ENCODE data around the gene RBMS2. TPM values are rescaled to one million over a fixed set of nuclear protein-coding genes. Genes with fewer than 3 reads are reported as not detected.
"Not testable (repeated sequence)": the region's sequence is repeated elsewhere in the genome, so short reads cannot be mapped to it uniquely, and the experiment has no call there.

Gene RBMS2
- total and polyA plus RNA-seq, 4 experiments from 2014 or later, result 0.39 to 2.0 (median 1.5) TPM

- no peaks in the 10 kb centered on the region for H3K4me1 ChIP-seq (ENCODE audit: insufficient read depth, low read length)
- ChIA-PET POLR2A (ENCODE audit: partially characterized antibody) (no interaction called here), CTCF (ENCODE audit: partially characterized antibody) (no interaction called here)
- H3K27ac ChIP-seq (ENCODE audit: low read depth, low read length), result no peak overlapping the region
- DNase-seq, result no peak
- H3K27me3 ChIP-seq (ENCODE audit: insufficient read depth, low read length), result no peaks in the 10 kb centered on the region
- no peaks in the 10 kb centered on the region for H3K36me3 ChIP-seq (ENCODE audit: insufficient read depth, low read length)
- Mint-ChIP-seq H3K27ac (no peak overlapping the region), H3K4me3 (no peak overlapping the region), H3K36me3 (no peaks in the 10 kb centered on the region), H3K4me1 (no peaks in the 10 kb centered on the region), H3K9me3 (no peaks in the 10 kb centered on the region), H3K27me3 (peaks cover 0 to 1% of the 10 kb centered on the region in 2 donors)
- H3K9me3 ChIP-seq (ENCODE audit: control insufficient read depth in 1 of 2, low read length in 2 of 2), result no peaks in the 10 kb centered on the region
- intact Hi-C loops (cut with micrococcal nuclease), result no loop called here
- no peak overlapping the region for H3K4me3 ChIP-seq (ENCODE audit: low read length in 2 of 2)
These were observed 29.4 kb downstream of the RBMS2 start for GRCh38 chr12:56551070-56551469.

- intact Hi-C loops (cut with micrococcal nuclease), result no loop called here
- no peaks in the 10 kb centered on the region for H3K36me3 ChIP-seq (ENCODE audit: insufficient read depth, low read length)
- POLR2A ChIA-PET (ENCODE audit: partially characterized antibody), result no interaction called here
- CTCF ChIA-PET (ENCODE audit: partially characterized antibody), result interaction anchor here (1.0 kb wide), 1 partner anchor 28 kb away, joined by 3 read pairs; no protein-coding TSS in a partner anchor
- Mint-ChIP-seq H3K27ac (peak overlapping the region in 5 of 7 donors; percentile 33 to 84 (median 66)), H3K4me3 (peak overlapping the region in 7 of 8 donors; percentile 10 to 87 (median 59)), H3K36me3 (no peaks in the 10 kb centered on the region), H3K4me1 (peaks cover 17 to 21% (median 19%) of the 10 kb centered on the region in 4 donors), H3K27me3 (peaks cover 2 to 3% of the 10 kb centered on the region in 2 donors), H3K9me3 (no peaks in the 10 kb centered on the region)
- H3K4me3 ChIP-seq (ENCODE audit: low read length in 2 of 2), result no peak overlapping the region
- peaks cover 21% of the 10 kb centered on the region for H3K4me1 ChIP-seq (ENCODE audit: insufficient read depth, low read length)
- H3K27me3 ChIP-seq (ENCODE audit: insufficient read depth, low read length), result no peaks in the 10 kb centered on the region
- no peaks in the 10 kb centered on the region for H3K9me3 ChIP-seq (ENCODE audit: control insufficient read depth in 1 of 2, low read length in 2 of 2)
- peak in 3 of 5 donors; percentile 4 to 49 (median 17) for DNase-seq
- H3K27ac ChIP-seq (ENCODE audit: low read depth, low read length), result no peak overlapping the region
These were observed 44.0 kb downstream of the RBMS2 start for GRCh38 chr12:56565510-56566101.

DNA sequence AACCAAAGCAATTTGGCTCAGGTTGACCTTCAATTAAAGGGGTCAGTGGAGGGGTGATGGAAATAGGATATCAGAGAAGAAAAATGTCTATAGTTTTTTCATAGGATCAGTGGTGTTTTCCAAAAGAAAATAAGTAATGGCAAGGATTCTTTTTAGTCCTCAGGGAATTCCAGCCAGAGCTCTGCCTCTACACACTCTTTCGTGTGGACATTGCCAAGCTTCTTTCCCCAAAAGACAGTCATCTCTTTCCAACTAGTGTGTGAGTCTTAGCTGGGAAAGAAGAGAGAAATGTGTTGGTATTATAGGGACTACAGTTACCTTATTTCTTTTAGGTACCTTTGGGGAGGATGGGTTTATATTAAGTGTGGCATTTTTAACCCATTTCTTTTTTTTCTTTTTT is 46.5 kb downstream of the RBMS2 start:
- DNase-seq, result no peak
- peaks cover 27% of the 10 kb centered on the region for H3K4me1 ChIP-seq (ENCODE audit: insufficient read depth, low read length)
- intact Hi-C loops (cut with micrococcal nuclease), result no loop called here
- POLR2A ChIA-PET (ENCODE audit: partially characterized antibody), result no interaction called here
- Mint-ChIP-seq H3K27me3 (peaks cover 0 to 2% of the 10 kb centered on the region in 2 donors), H3K9me3 (no peaks in the 10 kb centered on the region), H3K4me3 (no peak overlapping the region), H3K4me1 (peaks cover 17 to 21% (median 19%) of the 10 kb centered on the region in 4 donors), H3K36me3 (no peaks in the 10 kb centered on the region), H3K27ac (no peak overlapping the region)
- H3K9me3 ChIP-seq (ENCODE audit: control insufficient read depth in 1 of 2, low read length in 2 of 2), result no peaks in the 10 kb centered on the region
- H3K36me3 ChIP-seq (ENCODE audit: insufficient read depth, low read length), result no peaks in the 10 kb centered on the region
- no peak overlapping the region for H3K27ac ChIP-seq (ENCODE audit: low read depth, low read length)
- no peak overlapping the region for H3K4me3 ChIP-seq (ENCODE audit: low read length in 2 of 2)
- H3K27me3 ChIP-seq (ENCODE audit: insufficient read depth, low read length), result no peaks in the 10 kb centered on the region
- CTCF ChIA-PET (ENCODE audit: partially characterized antibody), result interaction anchor here (0.9 kb wide), 1 partner anchor 46 kb away, joined by 4 read pairs; the partner anchor contains the start of gene RBMS2

- Histone ChIP-seq H3K27ac (ENCODE audit: low read depth, low read length) (no peak overlapping the region), H3K36me3 (ENCODE audit: insufficient read depth, low read length) (no peaks in the 10 kb centered on the region), H3K4me3 (ENCODE audit: low read length in 2 of 2) (no peak overlapping the region), H3K4me1 (ENCODE audit: insufficient read depth, low read length) (peaks cover 16% of the 10 kb centered on the region), H3K9me3 (ENCODE audit: control insufficient read depth in 1 of 2, low read length in 2 of 2) (no peaks in the 10 kb centered on the region), H3K27me3 (ENCODE audit: insufficient read depth, low read length) (no peaks in the 10 kb centered on the region)
- H3K4me3 Mint-ChIP-seq, result no peak overlapping the region
- intact Hi-C loops (cut with micrococcal nuclease), result no loop called here
- no peaks in the 10 kb centered on the region for H3K9me3 Mint-ChIP-seq
- POLR2A ChIA-PET (ENCODE audit: partially characterized antibody), result no interaction called here
- peak overlapping the region in 1 of 7 donors; percentile 24 for H3K27ac Mint-ChIP-seq
- peaks cover 0 to 2% of the 10 kb centered on the region in 2 donors for H3K27me3 Mint-ChIP-seq
- H3K4me1 Mint-ChIP-seq, result peaks cover 9 to 12% (median 9%) of the 10 kb centered on the region in 4 donors
- CTCF ChIA-PET (ENCODE audit: partially characterized antibody), result interaction anchor here (1.5 to 3.1 kb wide), 4 partner anchors 9 to 57 kb away, joined by 4 to 21 read pairs (median 10); no protein-coding TSS in a partner anchor
- no peaks in the 10 kb centered on the region for H3K36me3 Mint-ChIP-seq
- DNase-seq, result no peak
These were observed 49.5 kb downstream of the RBMS2 start for GRCh38 chr12:56571121-56571520.

- POLR2A ChIA-PET (ENCODE audit: partially characterized antibody), result no interaction called here
- no peaks in the 10 kb centered on the region for H3K9me3 ChIP-seq (ENCODE audit: control insufficient read depth in 1 of 2, low read length in 2 of 2)
- H3K27ac Mint-ChIP-seq, result no peak overlapping the region
- no peak for DNase-seq
- CTCF ChIA-PET (ENCODE audit: partially characterized antibody), result interaction anchor here (0.6 to 7.7 kb wide), 6 partner anchors 22 to 112 kb away, joined by 3 to 75 read pairs (median 8); partner anchors contain the start of gene RBMS2
- H3K4me3 ChIP-seq (ENCODE audit: low read length in 2 of 2), result no peak overlapping the region
- H3K27me3 ChIP-seq (ENCODE audit: insufficient read depth, low read length), result no peaks in the 10 kb centered on the region
- no peaks in the 10 kb centered on the region for H3K36me3 ChIP-seq (ENCODE audit: insufficient read depth, low read length)
- intact Hi-C loops (cut with micrococcal nuclease), result no loop called here
- no peak overlapping the region for H3K27ac ChIP-seq (ENCODE audit: low read depth, low read length)
- H3K36me3 Mint-ChIP-seq, result no peaks in the 10 kb centered on the region
- peaks cover 0 to 2% of the 10 kb centered on the region in 2 donors for H3K27me3 Mint-ChIP-seq
- H3K9me3 Mint-ChIP-seq, result no peaks in the 10 kb centered on the region
- peaks cover 6 to 10% (median 7%) of the 10 kb centered on the region in 4 donors for H3K4me1 Mint-ChIP-seq
- H3K4me1 ChIP-seq (ENCODE audit: insufficient read depth, low read length), result peaks cover 16% of the 10 kb centered on the region
- H3K4me3 Mint-ChIP-seq, result peak overlapping the region in 1 of 8 donors; percentile 41
These were observed 50.7 kb downstream of the RBMS2 start for GRCh38 chr12:56572288-56572687.

DNA sequence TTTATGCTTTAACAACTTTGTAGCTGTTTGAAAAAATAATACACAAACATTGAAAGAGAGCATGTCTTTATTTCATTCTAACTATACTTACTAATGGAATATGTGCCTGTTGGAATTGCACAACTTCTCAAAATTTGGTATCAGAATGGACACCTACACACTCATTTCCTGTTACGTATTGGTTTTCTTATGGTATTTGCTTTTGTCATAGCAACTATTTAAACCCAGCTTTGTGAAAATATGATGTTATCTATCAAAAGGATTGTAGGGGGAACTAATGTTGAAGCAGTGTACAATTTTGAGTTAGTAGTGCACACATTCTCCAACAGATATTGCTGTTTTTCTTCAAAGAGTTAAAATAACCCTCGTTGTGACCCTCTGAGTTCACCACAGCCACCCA is 52.6 kb downstream of the RBMS2 start:
- Histone ChIP-seq H3K36me3 (ENCODE audit: insufficient read depth, low read length) (no peaks in the 10 kb centered on the region), H3K4me1 (ENCODE audit: insufficient read depth, low read length) (peaks cover 16% of the 10 kb centered on the region), H3K9me3 (ENCODE audit: control insufficient read depth in 1 of 2, low read length in 2 of 2) (no peaks in the 10 kb centered on the region), H3K4me3 (ENCODE audit: low read length in 2 of 2) (no peak overlapping the region), H3K27ac (ENCODE audit: low read depth, low read length) (no peak overlapping the region), H3K27me3 (ENCODE audit: insufficient read depth, low read length) (no peaks in the 10 kb centered on the region)
- H3K27me3 Mint-ChIP-seq, result peaks cover 0 to 2% of the 10 kb centered on the region in 2 donors
- H3K36me3 Mint-ChIP-seq, result no peaks in the 10 kb centered on the region
- DNase-seq, result no peak
- intact Hi-C loops (cut with micrococcal nuclease), result no loop called here
- H3K4me1 Mint-ChIP-seq, result peaks cover 6 to 8% (median 7%) of the 10 kb centered on the region in 4 donors
- no peaks in the 10 kb centered on the region for H3K9me3 Mint-ChIP-seq
- peak overlapping the region in 1 of 8 donors; percentile 35 for H3K4me3 Mint-ChIP-seq
- ChIA-PET CTCF (ENCODE audit: partially characterized antibody) (interaction anchor here (0.6 to 7.7 kb wide), 14 partner anchors 11 to 385 kb away, joined by 3 to 75 read pairs (median 6); partner anchors contain the start of genes RBMS2 and SMARCC2), POLR2A (ENCODE audit: partially characterized antibody) (interaction anchor here (1.1 to 1.6 kb wide), 3 partner anchors 11 to 86 kb away, joined by 3 to 5 read pairs (median 3); partner anchors contain the start of gene GLS2)
- H3K27ac Mint-ChIP-seq, result no peak overlapping the region

GRCh38 chr12:56577248-56577647 is 55.6 kb downstream of the RBMS2 start:
- H3K27me3 Mint-ChIP-seq; H3K36me3 ChIP-seq (ENCODE audit: insufficient read depth, low read length); H3K9me3 Mint-ChIP-seq; H3K27ac ChIP-seq (ENCODE audit: low read depth, low read length); DNase-seq; H3K27ac Mint-ChIP-seq; H3K27me3 ChIP-seq (ENCODE audit: insufficient read depth, low read length); intact Hi-C loops (cut with micrococcal nuclease); H3K36me3 Mint-ChIP-seq; H3K4me3 Mint-ChIP-seq; H3K9me3 ChIP-seq (ENCODE audit: control insufficient read depth in 1 of 2, low read length in 2 of 2); H3K4me3 ChIP-seq (ENCODE audit: low read length in 2 of 2): not testable (repeated sequence)
- ChIA-PET POLR2A (ENCODE audit: partially characterized antibody) (interaction anchor here (1.0 kb wide), 1 partner anchor 56 kb away, joined by 3 read pairs; no protein-coding TSS in a partner anchor), CTCF (ENCODE audit: partially characterized antibody) (interaction anchor here (0.6 to 7.7 kb wide), 3 partner anchors 55 to 118 kb away, joined by 3 to 75 read pairs (median 3); no protein-coding TSS in a partner anchor)
- peaks cover 20% of the 10 kb centered on the region for H3K4me1 ChIP-seq (ENCODE audit: insufficient read depth, low read length)
- H3K4me1 Mint-ChIP-seq, result peaks cover 11 to 15% (median 13%) of the 10 kb centered on the region in 4 donors
